ENCODE measurements around the gene KCNA2. TPM values are rescaled to one million over a fixed set of nuclear protein-coding genes. Genes with fewer than 3 reads are reported as not detected.

The KCNA2 gene
- total RNA-seq, 1 experiment from 2014 or later: 1.1 TPM

DNA sequence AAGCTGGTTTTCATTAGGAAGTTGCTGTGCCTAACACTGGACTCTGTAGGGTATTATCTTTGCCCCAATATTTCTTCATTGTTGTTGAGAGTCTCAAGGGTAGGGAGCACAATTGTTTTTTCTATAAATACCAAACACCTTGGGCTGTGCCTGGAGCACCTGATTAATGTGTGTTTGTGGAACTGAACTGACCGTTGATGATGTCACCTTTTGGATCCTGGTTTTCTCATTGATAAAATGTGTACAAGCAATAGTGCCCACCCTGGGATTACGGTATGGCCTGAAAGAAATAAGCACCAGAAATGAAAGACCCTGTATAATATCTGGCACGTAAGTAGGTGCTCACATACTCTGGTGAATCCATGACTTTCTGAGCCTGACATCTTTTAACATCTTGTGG is 39.3 kb downstream of the KCNA2 start:
- no peaks in the 10 kb centered on the region for H3K27me3 ChIP-seq (ENCODE audit: control insufficient read depth, insufficient read depth, low read length)
- no TSS peak for BruUV-seq (replicated peaks)
- intact Hi-C loops (cut with micrococcal nuclease; ENCODE audit: unreplicated experiment): no loop called here

DNA sequence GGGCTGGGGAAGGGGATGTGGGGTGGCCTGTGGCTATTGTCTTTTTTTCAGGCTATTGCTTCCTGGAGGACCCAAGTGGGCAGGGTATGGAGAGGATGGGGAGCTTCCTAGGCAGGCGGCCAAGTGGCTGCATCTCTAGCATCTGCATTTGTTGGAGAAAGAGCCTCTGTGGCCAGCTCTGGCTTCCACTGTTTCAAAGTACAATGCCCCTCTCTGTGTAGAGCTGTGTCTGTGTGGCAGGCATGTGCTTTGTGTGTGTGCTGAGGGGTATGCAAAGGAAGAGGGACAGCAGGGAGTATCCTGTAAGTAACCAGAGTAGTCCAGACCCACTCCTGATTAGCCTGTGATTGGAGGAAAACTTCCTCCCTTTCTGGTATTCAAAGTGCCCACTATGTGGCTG is 40.6 kb downstream of the KCNA2 start:
- CTCF ChIA-PET: no interaction called here
- intact Hi-C loops (cut with micrococcal nuclease; ENCODE audit: unreplicated experiment): no loop called here
- POLR2A ChIA-PET: no interaction called here
- no TSS peak for BruUV-seq (replicated peaks)
- no peaks in the 10 kb centered on the region for H3K27me3 ChIP-seq (ENCODE audit: control insufficient read depth, insufficient read depth, low read length)
- H3K27ac ChIP-seq (ENCODE audit: low read length): no peak overlapping the region
- in situ Hi-C loops (cut with HindIII; ENCODE audit: low pct_unique_long_range_greater_than_20kb, low sequenced_read_pairs): no loop called here
- DNase-seq (ENCODE audit: low read depth, low spot score): no peak
- TF ChIP-seq CTCF (IDR thresholded peaks at IDR 0.05): no peak
- H3K36me3 ChIP-seq (ENCODE audit: control insufficient read depth, insufficient read depth, low read length): no peaks in the 10 kb centered on the region
- H3K4me1 ChIP-seq (ENCODE audit: control insufficient read depth, insufficient read depth, low read length): no peaks in the 10 kb centered on the region
- ATAC-seq: no peak
- H3K4me3 ChIP-seq (ENCODE audit: low read depth in 2 of 2, low read length in 2 of 2): no peak overlapping the region
- no peaks in the 10 kb centered on the region for H3K9me3 ChIP-seq (ENCODE audit: control insufficient read depth, insufficient read depth, low read depth, low read length)

More for the DNA sequence above, 39.3 kb downstream of the KCNA2 start:
- no peak for DNase-seq (ENCODE audit: low read depth, low spot score)
- no peak overlapping the region for H3K4me3 ChIP-seq (ENCODE audit: low read depth in 2 of 2, low read length in 2 of 2)
- ChIA-PET POLR2A (no interaction called here), CTCF (no interaction called here)
- in situ Hi-C loops (cut with HindIII; ENCODE audit: low pct_unique_long_range_greater_than_20kb, low sequenced_read_pairs): no loop called here
- H3K4me1 ChIP-seq (ENCODE audit: control insufficient read depth, insufficient read depth, low read length): no peaks in the 10 kb centered on the region
- no peak for TF ChIP-seq CTCF (IDR thresholded peaks at IDR 0.05)
- no peak for TF ChIP-seq TCF7L2 (IDR thresholded peaks at IDR 0.05; ENCODE audit: low read depth, low read length)
- TF ChIP-seq POLR2AphosphoS5 (IDR thresholded peaks at IDR 0.05; ENCODE audit: low read depth, low read length): no peak
- TF ChIP-seq, protein P1, sequence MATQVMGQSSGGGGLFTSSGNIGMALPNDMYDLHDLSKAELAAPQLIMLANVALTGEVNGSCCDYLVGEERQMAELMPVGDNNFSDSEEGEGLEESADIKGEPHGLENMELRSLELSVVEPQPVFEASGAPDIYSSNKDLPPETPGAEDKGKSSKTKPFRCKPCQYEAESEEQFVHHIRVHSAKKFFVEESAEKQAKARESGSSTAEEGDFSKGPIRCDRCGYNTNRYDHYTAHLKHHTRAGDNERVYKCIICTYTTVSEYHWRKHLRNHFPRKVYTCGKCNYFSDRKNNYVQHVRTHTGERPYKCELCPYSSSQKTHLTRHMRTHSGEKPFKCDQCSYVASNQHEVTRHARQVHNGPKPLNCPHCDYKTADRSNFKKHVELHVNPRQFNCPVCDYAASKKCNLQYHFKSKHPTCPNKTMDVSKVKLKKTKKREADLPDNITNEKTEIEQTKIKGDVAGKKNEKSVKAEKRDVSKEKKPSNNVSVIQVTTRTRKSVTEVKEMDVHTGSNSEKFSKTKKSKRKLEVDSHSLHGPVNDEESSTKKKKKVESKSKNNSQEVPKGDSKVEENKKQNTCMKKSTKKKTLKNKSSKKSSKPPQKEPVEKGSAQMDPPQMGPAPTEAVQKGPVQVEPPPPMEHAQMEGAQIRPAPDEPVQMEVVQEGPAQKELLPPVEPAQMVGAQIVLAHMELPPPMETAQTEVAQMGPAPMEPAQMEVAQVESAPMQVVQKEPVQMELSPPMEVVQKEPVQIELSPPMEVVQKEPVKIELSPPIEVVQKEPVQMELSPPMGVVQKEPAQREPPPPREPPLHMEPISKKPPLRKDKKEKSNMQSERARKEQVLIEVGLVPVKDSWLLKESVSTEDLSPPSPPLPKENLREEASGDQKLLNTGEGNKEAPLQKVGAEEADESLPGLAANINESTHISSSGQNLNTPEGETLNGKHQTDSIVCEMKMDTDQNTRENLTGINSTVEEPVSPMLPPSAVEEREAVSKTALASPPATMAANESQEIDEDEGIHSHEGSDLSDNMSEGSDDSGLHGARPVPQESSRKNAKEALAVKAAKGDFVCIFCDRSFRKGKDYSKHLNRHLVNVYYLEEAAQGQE (IDR thresholded peaks at IDR 0.05; ENCODE audit: insufficient read depth in 1 of 2, low read depth in 2 of 2, low read length in 1 of 2): no peak
- no peak for TF ChIP-seq SIN3A (IDR thresholded peaks at IDR 0.05; ENCODE audit: borderline replicate concordance, insufficient read depth, low read depth, low read length)
- H3K9me3 ChIP-seq (ENCODE audit: control insufficient read depth, insufficient read depth, low read depth, low read length): no peaks in the 10 kb centered on the region
- H3K27ac ChIP-seq (ENCODE audit: low read length): no peak overlapping the region
- H3K36me3 ChIP-seq (ENCODE audit: control insufficient read depth, insufficient read depth, low read length): no peaks in the 10 kb centered on the region
- no peak for ATAC-seq

- no peak overlapping the region for H3K4me3 ChIP-seq (ENCODE audit: low read depth in 2 of 2, low read length in 2 of 2)
- no peaks in the 10 kb centered on the region for H3K36me3 ChIP-seq (ENCODE audit: control insufficient read depth, insufficient read depth, low read length)
- H3K4me1 ChIP-seq (ENCODE audit: control insufficient read depth, insufficient read depth, low read length): no peaks in the 10 kb centered on the region
- POLR2A ChIA-PET: no interaction called here
- no TSS peak for BruUV-seq (replicated peaks)
- no peak overlapping the region for H3K27ac ChIP-seq (ENCODE audit: low read length)
- no peaks in the 10 kb centered on the region for H3K9me3 ChIP-seq (ENCODE audit: control insufficient read depth, insufficient read depth, low read depth, low read length)
- ATAC-seq (no peak), DNase-seq (ENCODE audit: low read depth, low spot score) (no peak)
- CTCF ChIA-PET: interaction anchor here (0.5 kb wide), 1 partner anchor 131 kb away, joined by 3 read pairs; no protein-coding TSS in a partner anchor
- intact Hi-C loops (cut with micrococcal nuclease; ENCODE audit: unreplicated experiment) (no loop called here), in situ Hi-C loops (cut with HindIII; ENCODE audit: low pct_unique_long_range_greater_than_20kb, low sequenced_read_pairs) (no loop called here)
- TF ChIP-seq POLR2AphosphoS5 (IDR thresholded peaks at IDR 0.05; ENCODE audit: low read depth, low read length) (no peak), CTCF (IDR thresholded peaks at IDR 0.05) (no peak), SIN3A (IDR thresholded peaks at IDR 0.05; ENCODE audit: borderline replicate concordance, insufficient read depth, low read depth, low read length) (no peak), TCF7L2 (IDR thresholded peaks at IDR 0.05; ENCODE audit: low read depth, low read length) (no peak)
- TF ChIP-seq, protein P1 (IDR thresholded peaks at IDR 0.05; ENCODE audit: insufficient read depth in 1 of 2, low read depth in 2 of 2, low read length in 1 of 2): no peak
- H3K27me3 ChIP-seq (ENCODE audit: control insufficient read depth, insufficient read depth, low read length): no peaks in the 10 kb centered on the region
These were observed 43.1 kb downstream of the KCNA2 start for GRCh38 chr1:110563089-110563488.

Measured in Panc1 (cell line).